ENCODE measurements around the gene WDR45B.

DNA sequence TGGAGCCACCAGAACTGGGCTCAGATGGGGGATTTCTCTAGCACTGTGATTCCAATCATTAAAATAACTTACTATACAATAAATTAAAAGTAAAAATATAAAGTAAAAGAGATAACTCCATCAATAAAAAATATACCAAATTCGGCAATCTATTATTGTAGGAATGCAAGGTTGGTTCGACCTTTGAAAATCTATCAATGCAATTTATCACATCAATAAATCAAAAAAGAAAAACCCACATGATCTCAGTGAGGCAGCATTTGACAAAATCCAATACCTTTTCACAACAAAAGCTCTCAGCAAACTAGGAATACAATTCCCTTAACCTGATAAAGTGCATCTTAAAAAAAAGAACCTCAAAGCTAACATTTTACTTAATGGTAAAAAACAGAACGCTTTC is 33.3 kb upstream of the WDR45B start:
- TF ChIP-seq EP300 (IDR thresholded peaks at IDR 0.05; ENCODE audit: borderline replicate concordance in 1 of 2, low read depth in 1 of 2, low read length in 1 of 2) (no peak), JUND (IDR thresholded peaks at IDR 0.05) (no peak), EZH2phosphoT487 (IDR thresholded peaks at IDR 0.05; ENCODE audit: borderline replicate concordance, low read depth) (no peak), SIN3A (IDR thresholded peaks at IDR 0.05; ENCODE audit: borderline replicate concordance, low read depth, low read length) (no peak), CHD2 (IDR thresholded peaks at IDR 0.05; ENCODE audit: low read length, partially characterized antibody) (no peak), TAF1 (IDR thresholded peaks at IDR 0.05; ENCODE audit: borderline replicate concordance, low read depth, low read length) (no peak), TEAD4 (IDR thresholded peaks at IDR 0.05; ENCODE audit: borderline replicate concordance, insufficient read depth) (no peak)
- TF ChIP-seq, protein P1, sequence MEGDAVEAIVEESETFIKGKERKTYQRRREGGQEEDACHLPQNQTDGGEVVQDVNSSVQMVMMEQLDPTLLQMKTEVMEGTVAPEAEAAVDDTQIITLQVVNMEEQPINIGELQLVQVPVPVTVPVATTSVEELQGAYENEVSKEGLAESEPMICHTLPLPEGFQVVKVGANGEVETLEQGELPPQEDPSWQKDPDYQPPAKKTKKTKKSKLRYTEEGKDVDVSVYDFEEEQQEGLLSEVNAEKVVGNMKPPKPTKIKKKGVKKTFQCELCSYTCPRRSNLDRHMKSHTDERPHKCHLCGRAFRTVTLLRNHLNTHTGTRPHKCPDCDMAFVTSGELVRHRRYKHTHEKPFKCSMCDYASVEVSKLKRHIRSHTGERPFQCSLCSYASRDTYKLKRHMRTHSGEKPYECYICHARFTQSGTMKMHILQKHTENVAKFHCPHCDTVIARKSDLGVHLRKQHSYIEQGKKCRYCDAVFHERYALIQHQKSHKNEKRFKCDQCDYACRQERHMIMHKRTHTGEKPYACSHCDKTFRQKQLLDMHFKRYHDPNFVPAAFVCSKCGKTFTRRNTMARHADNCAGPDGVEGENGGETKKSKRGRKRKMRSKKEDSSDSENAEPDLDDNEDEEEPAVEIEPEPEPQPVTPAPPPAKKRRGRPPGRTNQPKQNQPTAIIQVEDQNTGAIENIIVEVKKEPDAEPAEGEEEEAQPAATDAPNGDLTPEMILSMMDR (IDR thresholded peaks at IDR 0.05), result no peak
- TF ChIP-seq, protein P2, sequence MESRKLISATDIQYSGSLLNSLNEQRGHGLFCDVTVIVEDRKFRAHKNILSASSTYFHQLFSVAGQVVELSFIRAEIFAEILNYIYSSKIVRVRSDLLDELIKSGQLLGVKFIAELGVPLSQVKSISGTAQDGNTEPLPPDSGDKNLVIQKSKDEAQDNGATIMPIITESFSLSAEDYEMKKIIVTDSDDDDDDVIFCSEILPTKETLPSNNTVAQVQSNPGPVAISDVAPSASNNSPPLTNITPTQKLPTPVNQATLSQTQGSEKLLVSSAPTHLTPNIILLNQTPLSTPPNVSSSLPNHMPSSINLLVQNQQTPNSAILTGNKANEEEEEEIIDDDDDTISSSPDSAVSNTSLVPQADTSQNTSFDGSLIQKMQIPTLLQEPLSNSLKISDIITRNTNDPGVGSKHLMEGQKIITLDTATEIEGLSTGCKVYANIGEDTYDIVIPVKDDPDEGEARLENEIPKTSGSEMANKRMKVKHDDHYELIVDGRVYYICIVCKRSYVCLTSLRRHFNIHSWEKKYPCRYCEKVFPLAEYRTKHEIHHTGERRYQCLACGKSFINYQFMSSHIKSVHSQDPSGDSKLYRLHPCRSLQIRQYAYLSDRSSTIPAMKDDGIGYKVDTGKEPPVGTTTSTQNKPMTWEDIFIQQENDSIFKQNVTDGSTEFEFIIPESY (IDR thresholded peaks at IDR 0.05; ENCODE audit: borderline replicate concordance, low read depth), result no peak
- TF ChIP-seq, protein P3, sequence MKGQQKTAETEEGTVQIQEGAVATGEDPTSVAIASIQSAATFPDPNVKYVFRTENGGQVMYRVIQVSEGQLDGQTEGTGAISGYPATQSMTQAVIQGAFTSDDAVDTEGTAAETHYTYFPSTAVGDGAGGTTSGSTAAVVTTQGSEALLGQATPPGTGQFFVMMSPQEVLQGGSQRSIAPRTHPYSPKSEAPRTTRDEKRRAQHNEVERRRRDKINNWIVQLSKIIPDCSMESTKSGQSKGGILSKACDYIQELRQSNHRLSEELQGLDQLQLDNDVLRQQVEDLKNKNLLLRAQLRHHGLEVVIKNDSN (IDR thresholded peaks at IDR 0.05; ENCODE audit: borderline replicate concordance, low read depth), result no peak
- TF ChIP-seq, protein P4, sequence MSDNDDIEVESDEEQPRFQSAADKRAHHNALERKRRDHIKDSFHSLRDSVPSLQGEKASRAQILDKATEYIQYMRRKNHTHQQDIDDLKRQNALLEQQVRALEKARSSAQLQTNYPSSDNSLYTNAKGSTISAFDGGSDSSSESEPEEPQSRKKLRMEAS (IDR thresholded peaks at IDR 0.05; ENCODE audit: low read depth), result no peak
- TF ChIP-seq, protein P5, sequence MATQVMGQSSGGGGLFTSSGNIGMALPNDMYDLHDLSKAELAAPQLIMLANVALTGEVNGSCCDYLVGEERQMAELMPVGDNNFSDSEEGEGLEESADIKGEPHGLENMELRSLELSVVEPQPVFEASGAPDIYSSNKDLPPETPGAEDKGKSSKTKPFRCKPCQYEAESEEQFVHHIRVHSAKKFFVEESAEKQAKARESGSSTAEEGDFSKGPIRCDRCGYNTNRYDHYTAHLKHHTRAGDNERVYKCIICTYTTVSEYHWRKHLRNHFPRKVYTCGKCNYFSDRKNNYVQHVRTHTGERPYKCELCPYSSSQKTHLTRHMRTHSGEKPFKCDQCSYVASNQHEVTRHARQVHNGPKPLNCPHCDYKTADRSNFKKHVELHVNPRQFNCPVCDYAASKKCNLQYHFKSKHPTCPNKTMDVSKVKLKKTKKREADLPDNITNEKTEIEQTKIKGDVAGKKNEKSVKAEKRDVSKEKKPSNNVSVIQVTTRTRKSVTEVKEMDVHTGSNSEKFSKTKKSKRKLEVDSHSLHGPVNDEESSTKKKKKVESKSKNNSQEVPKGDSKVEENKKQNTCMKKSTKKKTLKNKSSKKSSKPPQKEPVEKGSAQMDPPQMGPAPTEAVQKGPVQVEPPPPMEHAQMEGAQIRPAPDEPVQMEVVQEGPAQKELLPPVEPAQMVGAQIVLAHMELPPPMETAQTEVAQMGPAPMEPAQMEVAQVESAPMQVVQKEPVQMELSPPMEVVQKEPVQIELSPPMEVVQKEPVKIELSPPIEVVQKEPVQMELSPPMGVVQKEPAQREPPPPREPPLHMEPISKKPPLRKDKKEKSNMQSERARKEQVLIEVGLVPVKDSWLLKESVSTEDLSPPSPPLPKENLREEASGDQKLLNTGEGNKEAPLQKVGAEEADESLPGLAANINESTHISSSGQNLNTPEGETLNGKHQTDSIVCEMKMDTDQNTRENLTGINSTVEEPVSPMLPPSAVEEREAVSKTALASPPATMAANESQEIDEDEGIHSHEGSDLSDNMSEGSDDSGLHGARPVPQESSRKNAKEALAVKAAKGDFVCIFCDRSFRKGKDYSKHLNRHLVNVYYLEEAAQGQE (IDR thresholded peaks at IDR 0.05; ENCODE audit: low read depth, low read length), result no peak

Data from SK-N-SH (cell line).